T-helper 2 cell (primary cell): Measurements from ENCODE around the gene CNIH3.
"Not testable (repeated sequence)": the region's sequence is repeated elsewhere in the genome, so short reads cannot be mapped to it uniquely, and the experiment has no call there.

Experiments
- DNase-seq, 5 experiments: peaks; one replicate each; pipeline versions ENCODE4 v3.0.0 to v3.0.0-alpha.2; 2012 to 2022
- total RNA-seq, 2 donors: gene quantifications; one replicate each; lab custom pipeline; 2026; lab: John Stamatoyannopoulos, UW

Gene CNIH3
- total RNA-seq, result 2.5 to 3.7 reads per million in 2 donors

GRCh38 chr1:224615861-224616755 lies at the start of gene CNIH3:
TSS of gene CNIH3 (plus strand) at chr1:224616317. CDS start at chr1:224617175, 858 bp downstream.
- peak in 3 of 5 experiments; percentile 14 to 46 (median 15) for DNase-seq

GRCh38 chr1:224566492-224566891 lies 49.6 kb upstream of the CNIH3 start:
- DNase-seq, result not testable (repeated sequence)

DNA sequence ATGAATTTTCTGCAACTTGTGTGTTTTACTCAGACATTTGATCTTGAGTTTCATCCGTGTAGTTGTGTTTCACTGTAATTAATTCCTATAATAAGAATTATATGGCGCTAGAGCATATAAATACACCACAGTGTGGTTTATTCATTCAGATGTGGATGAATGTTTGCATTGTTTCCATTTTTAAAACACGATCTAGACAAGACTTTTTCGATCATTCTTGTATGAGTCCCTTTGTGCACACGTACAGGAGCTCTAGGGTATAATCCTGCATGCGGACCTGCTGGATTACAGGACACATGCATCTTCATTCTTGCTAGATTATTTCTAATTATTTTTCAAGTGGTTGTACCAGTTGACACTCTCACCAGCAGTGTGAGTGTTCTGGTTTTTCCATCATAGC lies 46.8 kb upstream of the CNIH3 start:
- peak in 1 of 5 experiments; percentile 3 for DNase-seq

- DNase-seq, result not testable (repeated sequence)
Observed at GRCh38 chr1:224571975-224572374, 44.1 kb upstream of the CNIH3 start.

GRCh38 chr1:224579526-224579925 lies 36.6 kb upstream of the CNIH3 start:
- no peak for DNase-seq

DNA sequence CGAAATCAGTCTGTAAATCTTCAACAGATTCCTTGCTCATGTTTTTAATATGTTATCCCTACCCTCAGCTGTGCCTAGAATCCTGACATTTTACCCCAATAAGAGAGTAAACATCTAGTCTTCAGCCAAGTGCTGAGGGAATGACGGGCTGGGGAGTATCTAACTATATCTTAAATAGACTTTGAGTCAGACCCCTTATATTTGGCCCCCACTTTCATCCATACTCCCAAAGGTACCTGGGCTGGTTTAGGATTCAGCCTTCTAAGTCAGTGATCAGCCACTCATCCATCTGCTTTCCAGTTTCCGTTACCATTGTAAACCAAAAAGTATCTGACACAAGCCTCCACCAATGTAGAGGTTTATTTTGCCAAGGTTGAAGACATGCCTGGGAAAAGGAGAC lies 36.1 kb upstream of the CNIH3 start:
- no peak for DNase-seq

DNA sequence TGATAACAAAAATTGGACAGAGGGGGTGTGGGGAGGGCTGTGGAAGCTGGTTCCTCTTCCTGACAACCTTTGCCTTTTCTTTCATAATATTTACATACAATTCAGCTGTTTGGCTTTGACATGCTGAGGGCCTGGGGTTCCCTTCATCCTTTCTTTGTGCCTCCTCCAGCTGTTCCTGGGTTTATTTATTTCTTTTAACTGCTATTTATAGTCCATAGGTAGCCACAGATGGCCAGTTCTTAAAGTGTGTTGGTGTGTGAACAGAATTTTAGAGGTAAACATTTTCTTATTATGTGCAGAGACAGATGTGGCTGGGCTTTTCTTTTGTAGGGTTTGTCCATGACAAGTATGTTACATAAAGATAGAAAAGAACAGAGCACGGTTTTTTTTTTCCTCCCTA lies 34.1 kb upstream of the CNIH3 start:
- no peak for DNase-seq

GRCh38 chr1:224583774-224584173 lies 32.3 kb upstream of the CNIH3 start:
- no peak for DNase-seq

- DNase-seq, result no peak
Observed at GRCh38 chr1:224585051-224585450, 31.1 kb upstream of the CNIH3 start.

- no peak for DNase-seq
Observed at GRCh38 chr1:224587051-224587450, 29.1 kb upstream of the CNIH3 start.

DNA sequence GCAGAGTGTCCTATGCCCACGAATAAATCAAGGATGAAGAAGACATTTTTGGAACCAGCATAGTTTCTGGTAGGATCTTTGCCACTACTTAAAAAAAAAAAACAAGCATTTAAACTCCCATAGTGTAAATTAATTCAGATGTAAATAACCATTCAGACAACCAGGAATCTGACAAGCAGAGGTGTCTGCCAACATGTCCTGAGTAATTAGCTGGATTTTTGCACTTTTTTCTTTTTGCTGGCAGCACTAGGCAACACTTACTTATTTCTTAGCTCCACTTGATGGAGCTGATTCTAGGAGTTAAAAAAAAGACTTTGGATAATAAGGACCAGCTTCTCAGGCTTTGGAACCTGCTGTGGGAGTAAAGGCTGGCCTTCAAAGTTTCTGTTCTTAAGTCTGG lies 27.6 kb upstream of the CNIH3 start:
- no peak for DNase-seq

DNA sequence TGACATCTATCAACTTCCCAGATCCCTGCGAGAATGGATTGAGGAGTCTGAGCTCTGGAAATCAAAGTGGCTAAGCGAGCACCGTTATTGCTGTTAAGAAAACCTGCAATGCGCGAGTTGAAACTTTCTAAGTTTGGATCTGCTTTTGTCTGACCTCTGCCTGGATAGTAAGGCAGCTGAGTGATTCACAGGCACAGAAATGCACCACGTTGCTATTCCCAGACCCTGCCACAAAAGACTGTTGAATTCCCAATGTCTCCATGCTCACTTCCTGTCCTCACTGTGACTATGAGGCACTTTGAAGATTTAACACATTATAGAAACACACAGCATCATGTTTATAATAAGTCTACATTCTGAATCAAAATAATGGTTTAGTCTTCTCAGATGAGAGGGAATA lies 27.1 kb upstream of the CNIH3 start:
- no peak for DNase-seq

GRCh38 chr1:224591326-224591725 lies 24.8 kb upstream of the CNIH3 start:
- DNase-seq, result no peak

DNA sequence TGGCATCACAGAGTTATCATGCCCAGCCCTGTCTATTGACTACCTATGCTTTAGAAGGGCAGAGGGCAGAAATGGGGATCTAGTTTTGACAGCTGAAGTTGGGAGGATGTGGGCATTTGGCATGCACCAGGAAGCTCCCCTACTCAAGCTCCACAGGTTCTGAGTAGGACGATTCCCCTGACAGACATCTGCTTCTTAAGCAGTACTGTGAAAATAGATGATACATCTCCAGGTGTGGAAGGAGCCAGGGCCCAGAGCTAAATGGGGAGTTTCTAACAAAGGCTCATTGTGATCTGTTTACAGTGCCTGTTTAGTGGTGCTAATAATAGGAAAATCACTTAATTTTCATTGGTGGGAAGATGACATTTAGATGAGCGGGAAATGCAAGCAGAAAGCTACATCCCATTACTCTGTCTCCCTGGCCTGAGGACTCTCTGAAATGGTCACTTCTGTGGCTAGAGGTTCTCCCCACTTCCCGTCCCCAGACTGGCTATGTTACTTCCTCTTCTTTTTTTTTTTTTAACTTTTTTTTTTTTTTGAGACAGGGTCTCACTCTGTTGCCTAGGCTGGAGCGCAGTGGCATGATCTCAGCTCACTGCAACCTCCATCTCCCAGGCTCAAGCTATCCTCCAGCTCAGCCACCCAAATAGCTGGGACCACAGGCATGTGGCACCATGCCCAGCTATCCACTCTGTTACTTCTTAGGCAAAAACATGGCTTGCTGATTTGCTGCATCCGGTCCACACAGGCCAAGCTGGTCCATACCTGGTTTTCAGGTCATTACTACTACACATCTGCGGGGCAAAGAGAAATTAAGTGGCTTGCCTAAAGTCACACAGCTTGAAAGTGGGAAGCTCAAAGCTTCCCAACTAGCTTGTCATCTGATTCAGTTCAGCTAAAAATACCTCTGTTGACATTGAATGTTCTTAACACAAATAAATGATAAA lies 23.2 kb upstream of the CNIH3 start:
- peak in 1 of 5 experiments; percentile 8 for DNase-seq

DNA sequence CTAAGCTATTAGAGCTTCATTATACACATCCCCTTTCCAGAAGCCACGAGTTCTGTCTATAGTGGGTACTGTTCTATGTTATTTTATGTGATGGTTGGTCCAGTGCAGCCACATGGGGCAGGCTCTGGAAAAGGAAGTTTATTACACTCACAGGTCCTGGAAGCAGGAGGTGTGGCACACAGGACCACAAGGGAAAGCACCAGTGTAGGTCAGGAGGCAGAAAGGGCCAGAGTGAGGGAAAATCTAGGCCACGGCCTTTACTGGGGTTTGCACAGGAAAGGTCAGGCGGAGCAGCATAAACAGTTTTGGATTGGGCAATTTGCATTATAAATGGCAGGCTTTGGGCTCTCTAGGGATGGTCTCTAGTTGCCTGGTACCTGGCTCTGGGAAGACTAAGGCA lies 21.8 kb upstream of the CNIH3 start:
- DNase-seq, result no peak

DNA sequence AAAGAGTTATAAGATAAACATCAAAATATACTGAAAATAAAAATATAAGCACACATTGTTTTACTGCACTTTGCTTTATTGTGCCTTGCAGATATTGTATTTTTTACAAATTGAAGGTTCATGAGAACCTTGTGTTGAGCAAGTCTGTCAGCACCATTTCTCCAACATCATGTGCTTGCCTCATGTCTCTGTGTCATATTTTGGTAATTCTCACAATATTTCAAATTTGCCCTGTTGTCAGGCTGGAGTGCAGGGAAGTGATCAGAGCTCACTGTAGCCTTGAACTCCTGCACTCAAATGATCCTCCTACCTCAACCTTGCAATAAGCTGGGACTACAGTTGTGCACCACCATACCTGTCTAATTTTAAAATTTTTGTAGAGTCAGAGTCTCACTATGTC lies 21.3 kb upstream of the CNIH3 start:
- DNase-seq, result no peak

DNA sequence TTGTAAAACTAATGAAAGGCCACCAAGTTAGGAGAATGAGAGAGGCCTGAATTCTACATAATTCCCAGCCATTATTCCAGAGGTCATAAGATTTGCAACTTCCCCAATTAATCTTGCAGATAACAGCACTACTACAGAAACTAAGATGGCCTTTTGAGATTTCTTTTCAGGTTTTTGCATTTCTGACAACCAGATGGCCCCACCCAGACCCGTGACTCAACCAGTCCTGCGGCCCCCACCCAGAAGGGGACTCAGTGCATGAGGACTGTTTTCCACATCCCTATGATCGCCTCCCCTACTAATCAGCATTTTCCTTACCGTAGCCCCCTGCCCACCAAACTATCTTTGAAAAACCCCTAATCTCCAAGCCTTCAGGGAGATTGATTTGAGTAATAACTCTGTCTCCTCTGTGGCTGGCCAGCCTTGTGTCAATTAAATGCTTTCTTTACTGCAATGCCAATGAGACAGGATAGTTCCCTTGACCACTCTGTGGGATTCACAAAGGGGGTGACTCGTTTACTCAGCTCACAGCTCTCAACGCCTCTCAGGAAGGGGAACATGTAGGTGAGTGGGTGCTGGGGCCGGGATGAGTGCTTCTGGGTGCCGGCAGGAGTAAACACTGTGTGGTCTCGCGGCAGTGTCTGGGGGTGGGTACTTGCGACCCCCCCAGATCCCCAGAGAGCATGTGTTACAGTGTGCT lies 10.5 kb upstream of the CNIH3 start:
- no peak for DNase-seq

DNA sequence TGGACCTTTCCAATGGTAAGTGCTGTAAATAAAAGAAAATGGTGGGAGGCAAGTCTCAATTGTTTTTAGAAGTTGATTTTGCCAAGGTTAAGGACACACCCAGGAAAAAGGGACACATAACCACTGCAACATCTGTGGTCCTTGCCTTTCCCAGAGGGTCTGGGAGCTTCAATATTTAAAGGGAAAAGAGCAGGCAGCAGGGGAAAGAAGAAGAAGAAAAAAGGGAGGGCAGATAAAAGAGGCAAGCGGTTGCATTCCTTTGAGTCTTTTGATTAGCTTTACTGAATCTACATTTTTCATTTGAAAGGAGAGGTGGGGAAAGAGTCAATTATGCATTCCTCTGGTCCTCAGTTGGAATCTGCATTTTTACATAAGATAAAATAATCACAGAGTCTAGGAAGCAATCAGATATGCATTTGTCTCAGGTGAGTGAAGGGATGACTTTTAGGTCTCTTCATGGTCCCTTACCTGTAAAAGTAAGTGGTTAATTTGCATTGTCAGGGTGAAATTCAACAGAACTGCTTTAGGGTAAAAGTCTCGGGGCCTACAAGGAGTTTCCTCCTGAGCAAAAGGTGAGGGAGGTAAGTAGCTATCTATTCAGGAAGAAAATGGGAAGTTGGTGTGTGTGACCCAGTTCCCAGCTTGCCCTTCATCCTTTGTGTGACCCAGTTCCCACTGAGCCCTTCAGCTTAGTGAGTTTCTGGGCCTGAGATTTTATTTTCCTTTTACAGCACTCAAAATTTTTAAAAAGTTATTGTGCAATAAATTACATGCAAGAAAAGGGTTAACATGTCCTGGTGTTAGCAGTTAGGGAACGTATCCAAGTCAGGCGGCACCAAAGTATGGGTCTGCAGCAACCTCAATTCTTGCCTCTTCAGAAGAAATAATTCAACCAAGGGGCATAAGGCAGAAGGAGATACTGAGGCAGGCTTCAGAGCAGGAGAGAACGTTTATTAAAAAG lies 8.6 kb upstream of the CNIH3 start:
- DNase-seq, result no peak

DNA sequence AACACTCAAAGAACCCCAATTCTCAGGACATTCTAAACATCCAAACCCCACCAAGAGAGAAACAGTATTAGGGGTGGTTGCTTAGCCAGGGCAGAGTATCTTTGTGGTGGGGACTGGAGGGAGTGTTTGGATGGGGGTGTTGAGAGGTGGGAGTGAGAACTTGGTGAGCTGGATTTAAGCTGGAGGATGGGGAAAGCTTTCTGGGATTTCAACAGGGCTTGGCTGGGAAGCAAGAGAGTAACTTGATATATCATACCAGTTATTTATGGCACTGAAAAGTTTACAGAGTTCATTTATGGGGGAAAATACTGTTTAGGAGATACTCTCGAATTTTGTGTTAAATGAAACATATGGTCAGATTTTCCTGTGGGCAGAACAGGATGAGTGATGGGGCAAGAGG lies 6.8 kb upstream of the CNIH3 start:
- no peak for DNase-seq

- no peak for DNase-seq
Observed at GRCh38 chr1:224612246-224612645, 3.9 kb upstream of the CNIH3 start.

DNA sequence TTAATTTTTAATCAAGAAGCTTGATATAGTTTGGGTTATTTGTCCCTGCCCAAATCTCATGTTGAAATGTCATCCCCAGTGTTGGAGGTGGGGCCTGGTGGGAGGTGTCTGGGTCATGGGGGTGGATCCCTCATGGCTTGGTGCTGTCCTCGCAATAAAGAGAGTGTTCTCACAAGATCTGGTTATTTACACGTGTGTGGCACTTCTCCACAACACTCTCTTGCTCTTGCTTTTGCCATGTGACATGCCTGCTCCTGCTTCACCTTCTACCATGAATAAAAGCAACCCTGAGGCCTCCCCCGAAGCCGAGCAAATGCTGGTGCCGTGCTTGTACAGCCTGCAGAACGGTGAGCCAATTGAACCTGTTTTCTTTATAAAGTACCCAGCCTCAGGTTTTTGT lies 2.6 kb upstream of the CNIH3 start:
- no peak for DNase-seq
